Hypothalamus (tissue), 51 donors: Measurements from ENCODE around the gene TBXA2R.

Experiments
- DNase-seq, 51 donors: peaks; one replicate each; lab custom pipeline; 2025; lab: John Stamatoyannopoulos, UW

The TBXA2R gene

GRCh38 chr19:3563709-3564524, 42.8 kb downstream of the TBXA2R start:
- no peak for DNase-seq

DNA sequence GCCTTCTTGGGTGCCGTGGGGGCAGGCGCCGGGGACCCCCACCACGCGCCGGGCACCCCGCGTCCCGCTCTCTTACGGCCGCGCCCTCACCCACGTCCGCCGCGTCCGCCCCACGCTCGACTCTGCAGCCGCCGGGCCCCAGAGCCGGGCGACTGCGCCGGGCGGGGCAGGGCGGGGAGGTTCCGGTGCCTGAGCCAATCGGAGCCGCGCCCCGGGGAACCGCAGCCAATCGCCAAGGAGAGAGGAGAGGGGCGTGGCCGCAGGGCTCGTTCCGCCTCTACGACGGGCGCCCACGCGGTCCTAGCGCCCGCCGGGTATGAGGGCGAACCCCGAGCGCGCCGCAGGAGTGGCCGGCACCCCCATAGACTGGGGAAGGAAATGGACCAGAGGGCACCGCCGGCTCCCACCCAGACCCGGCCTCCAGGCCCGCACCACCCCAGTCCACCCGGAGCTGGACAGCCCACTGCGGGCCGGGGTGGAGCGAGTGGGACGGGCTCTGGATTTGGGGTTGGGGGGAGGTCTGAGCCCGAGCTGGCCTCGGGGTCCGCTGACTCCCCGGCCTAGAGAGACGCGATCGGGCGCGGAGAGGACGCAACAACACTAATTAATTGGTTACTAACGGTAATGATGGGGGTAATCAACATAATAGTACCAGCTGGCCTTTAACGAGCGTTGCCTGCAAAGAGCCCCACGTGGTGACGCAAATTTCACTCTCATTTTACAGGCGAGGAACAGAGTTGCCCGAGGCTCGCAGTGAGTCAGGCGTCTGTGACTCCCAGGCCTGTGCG, 49.0 kb downstream of the TBXA2R start, which contains the start of gene MFSD12:
Gene MFSD12, minus strand, starts transcription at position 126 of the 788 bp plus-strand sequence. CDS start 183 bp downstream, outside the sequence.
- peak; percentile 25 to 95 (median 88) for DNase-seq

DNA sequence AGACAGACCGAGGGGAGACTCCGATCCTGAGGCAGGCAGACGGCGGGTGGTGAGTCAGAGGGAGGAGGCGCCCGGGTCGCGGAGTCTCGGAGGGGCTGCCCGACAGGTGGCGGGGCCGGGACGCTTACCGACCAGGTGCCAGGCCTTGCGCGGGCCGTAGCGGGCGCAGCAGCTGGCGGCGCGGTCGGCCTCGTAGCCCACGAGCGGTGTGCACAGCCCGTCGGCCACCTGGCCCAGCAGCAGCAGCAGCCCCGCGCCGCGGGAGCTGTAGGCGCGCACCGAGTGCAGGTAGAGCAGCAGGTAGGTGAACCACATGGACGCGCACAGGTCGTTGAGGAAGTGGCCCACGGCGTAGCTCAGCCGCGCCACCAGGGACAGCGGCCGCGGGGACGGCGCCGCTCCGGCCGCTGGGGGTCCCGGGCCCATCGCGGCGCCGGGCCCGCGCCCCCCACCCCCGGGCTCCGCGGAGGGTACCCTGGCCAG, 49.7 kb downstream of the TBXA2R start:
- DNase-seq = peak in 4 of 51 donors; percentile 27 to 31 (median 29)

DNA sequence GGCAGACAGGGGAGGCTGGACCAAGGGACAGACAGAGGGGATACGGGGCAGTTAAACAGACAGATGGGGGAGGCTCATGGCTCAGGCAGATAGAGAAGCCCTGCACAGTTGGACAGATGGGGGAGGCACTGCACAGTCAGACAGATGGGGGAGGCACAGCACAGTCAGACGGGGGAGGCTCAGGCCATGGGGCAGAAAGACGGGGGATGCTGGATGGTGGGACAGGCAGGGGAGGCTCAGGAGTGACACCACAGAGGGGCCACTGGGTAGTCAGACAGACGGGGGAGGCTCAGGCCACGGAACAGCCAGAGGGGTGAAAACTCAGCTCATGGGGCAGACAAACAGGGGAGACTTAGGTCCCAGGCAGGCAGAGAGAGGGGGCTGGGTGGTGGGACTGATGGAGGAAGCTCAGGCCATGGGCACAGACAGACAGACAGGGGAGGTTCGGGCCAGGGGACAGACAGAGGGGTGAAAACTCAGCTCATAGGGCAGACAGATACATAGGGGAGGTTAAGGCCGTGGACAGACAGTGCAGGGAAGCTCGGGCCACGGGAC, 50.2 kb downstream of the TBXA2R start:
- DNase-seq = no peak

DNA sequence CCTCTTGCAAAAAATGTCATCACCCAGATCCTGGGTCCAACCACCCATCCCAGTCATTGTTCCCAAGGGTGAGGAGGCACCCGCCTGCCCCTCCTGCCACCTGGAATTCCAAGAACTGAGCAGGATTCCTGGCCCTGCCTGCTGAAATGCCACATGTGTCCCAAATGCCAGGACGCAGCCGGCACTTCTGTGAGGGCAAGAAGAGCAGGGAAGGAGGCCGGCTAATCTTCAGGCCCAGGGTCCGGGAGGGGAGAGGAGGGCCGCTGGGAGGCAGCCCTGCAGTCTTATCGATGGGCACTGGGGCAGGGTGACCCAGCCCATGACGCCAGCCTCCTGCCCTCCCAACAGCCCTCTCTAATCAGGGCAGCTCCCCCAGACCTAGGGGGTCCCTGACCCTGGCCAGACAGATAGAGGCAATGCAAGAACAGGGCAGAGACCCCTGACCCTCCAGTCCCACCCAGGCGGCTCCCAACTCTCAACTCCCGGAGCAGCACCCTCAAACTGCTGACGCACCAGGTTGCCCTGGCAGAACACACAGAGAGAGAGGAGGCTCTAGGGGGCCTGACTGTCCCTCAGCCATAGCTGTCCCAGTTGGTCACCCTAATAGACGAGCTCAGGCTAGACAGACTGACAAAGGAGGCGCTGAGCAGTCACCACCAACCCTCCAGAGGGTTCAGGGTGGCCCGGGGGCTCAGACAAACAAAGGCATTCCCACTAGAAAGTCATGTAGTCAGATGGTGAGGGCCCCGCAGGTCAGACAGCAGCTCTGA, 50.8 kb downstream of the TBXA2R start:
- DNase-seq = no peak

DNA sequence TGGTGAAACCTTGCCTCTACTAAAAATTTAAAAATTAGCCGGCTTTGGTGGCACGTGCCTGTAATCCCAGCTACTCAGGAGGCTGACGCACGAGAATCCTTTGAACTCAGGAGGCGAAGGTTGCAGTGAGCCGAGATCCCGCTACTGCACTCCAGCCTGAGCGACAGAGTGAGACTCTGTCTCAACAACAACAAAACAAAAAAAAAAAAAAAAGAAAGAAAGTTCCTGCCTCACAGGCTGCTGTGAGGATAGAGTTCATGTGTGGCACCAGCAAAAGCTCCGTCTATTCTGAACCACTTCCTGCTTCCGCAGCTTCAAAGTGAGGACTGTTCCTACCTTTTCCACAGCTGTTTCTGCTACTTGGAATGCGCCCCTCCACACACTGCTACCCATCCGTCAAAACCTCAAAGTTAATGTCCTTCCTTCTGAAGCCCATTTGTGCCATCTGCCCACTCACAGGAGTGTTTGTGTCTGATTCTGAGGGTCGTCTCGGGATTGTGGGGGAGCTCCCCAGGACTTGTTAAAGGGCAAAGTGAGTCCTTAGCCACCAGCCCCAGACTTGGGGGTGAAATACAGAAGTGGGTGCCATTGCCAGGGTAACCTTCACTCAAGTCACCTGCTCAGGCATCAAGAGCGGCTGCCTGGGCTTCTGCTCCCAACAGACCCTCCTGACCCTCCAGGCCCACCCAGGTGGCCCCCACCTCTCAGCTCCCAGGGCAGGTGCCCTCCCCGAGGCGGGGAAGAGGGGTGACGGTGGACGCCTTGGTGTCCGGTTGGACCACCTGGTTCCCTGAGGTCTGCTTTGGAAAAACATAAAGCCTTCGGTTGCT, 52.2 kb downstream of the TBXA2R start:
- DNase-seq = no peak

- no peak for DNase-seq
Observed at GRCh38 chr19:3551792-3552095, 54.9 kb downstream of the TBXA2R start.

GRCh38 chr19:3550947-3551791, 55.5 kb downstream of the TBXA2R start:
- DNase-seq = no peak

- no peak for DNase-seq
Observed at GRCh38 chr19:3549816-3550215, 56.9 kb downstream of the TBXA2R start.

DNA sequence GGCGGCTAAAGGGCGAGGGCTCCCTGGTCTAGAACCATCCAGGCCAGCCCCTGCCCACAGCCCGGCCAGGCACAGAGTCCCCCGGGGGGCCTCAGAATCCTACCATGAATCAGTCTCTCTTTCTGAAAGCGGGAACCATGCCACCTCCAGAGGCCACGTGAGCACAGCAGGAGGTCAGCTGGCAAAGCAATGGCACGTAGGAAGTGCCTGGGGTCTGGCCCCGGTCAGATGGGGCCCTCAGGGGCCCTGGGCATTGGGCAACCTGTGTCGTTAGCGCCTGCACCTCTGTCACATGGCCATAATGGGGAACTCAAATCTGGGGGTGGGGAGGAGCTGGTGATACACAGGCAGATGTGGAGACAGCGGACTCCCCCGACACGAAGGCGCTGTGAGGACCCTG, 58.1 kb downstream of the TBXA2R start:
- DNase-seq = peak in 29 of 51 donors; percentile 6 to 76 (median 43)

DNA sequence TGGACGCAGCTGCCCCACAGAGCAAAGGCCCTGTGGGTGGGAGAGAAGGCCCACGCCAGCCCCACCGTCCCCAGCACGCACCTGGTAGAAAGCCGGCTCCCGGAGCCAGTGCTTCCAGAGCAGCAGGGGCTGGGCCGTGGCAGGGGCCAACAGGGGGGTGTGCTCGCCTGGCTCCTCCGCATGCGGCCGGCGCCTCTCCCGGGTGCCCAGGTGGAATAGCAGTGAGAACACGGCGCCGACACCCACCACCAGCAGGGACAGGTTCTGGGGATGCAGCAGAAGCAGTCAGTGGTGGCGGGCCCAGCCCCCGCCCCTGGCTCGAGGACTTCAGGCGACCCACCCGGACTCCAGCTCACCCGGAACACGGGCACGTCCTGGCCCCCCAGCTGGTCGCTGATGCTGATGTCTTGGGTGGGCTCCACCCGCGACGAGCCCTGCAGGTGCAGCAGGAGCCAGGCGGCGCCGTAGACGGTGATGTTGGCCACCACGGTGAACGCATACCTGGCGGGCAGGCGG, 58.9 kb downstream of the TBXA2R start:
- no peak for DNase-seq

- peak in 1 of 51 donors; percentile 18 for DNase-seq
Observed at GRCh38 chr19:3547301-3547731, 59.4 kb downstream of the TBXA2R start.

GRCh38 chr19:3546119-3546518, 60.6 kb downstream of the TBXA2R start:
- peak in 1 of 51 donors; percentile 10 for DNase-seq

GRCh38 chr19:3545669-3546034, 61.0 kb downstream of the TBXA2R start:
- no peak for DNase-seq

DNA sequence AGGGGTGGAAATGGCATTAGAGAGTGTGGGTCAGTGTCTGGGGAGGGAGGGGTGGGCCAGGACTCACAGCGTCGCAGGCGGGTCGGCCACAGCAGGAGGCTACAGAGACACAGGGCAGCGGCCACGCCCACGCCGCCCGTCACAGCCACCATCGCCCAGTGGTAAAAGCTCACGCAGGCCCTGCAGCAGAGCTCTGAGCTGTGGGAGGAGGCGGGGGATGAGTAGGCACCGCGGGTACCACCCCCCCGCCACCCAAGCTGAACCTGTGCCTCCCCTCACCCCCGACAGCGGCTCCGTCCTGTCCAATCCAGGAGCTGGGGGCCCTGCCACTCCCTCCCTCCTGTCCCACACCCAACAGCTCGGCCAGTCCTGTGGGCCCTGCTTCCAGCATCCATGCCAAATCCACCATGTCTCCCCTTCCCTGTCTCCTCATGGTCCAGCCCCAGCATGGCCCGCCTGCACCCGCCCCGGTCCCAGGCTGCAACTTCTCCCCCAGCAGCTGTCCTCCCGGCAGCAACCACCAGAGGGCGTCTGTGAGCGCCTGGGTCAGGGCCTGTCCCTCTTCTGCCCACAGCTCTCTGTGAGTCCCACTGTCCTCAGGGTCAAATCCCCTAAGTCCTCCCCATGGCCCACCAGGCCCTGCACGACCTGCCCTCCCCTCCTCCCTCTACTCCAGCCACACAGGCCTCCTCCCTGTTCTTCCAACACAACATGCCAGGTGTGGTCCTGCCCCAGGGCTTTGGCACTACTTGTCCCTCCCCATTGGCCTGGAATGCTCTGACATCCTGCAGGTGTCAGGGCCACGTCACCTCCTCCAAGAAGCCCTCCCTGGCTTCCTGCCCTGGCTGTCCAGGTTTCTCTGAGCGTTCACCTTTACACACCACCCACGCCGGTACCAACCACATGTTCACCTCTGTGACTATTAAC, 61.7 kb downstream of the TBXA2R start:
- DNase-seq = peak; percentile 17 to 92 (median 75)
